ENCODE data around the gene MLH3. TPM values are rescaled to one million over a fixed set of nuclear protein-coding genes. Genes with fewer than 3 reads are reported as not detected.
A peak's percentile ranks its signal among the peaks of the same experiment; 100 is the strongest.

MLH3 gene
- total and polyA plus RNA-seq, 2 of the 13 experiments (the other 11 are each of a cell fraction or from before 2014, with no cell fraction given): 14.4 to 24.8 TPM

DNA sequence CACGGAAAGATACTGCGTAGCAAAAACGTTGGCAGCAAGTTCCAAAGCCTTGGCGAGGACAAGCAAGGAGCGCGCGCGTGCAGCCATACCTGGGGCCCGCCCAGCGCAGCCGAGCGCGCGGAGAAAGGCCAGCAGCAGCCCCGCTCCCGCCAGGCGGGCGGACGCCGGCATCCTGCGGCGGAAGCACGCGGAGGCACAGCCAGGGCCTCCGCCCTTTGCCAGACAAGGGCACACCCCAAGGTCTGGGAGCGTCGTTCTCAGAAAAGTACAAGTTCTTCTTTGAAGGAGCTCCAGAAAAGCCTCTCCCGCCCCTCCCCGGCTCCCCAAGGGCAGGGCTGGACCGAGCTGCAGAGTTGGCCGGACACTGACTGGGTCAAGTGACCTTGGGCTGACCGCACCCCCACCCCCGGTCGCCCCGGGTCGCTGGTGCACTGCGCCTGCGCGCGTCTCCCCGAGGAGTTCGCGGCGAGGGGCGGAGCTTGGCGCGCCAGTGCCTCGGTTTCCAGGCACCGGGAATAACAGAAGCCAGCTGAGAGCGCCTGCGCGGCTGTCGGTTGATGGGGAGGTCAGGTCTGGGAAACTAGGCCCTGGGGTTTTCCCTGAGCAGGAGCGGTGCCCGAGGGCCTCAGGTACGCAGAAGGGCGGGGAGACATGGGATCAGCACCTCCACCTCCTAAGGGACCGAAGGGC lies 18.0 kb upstream of the MLH3 start, which contains the start of gene ZC2HC1C (continued):
- TF ChIP-seq, protein P1, sequence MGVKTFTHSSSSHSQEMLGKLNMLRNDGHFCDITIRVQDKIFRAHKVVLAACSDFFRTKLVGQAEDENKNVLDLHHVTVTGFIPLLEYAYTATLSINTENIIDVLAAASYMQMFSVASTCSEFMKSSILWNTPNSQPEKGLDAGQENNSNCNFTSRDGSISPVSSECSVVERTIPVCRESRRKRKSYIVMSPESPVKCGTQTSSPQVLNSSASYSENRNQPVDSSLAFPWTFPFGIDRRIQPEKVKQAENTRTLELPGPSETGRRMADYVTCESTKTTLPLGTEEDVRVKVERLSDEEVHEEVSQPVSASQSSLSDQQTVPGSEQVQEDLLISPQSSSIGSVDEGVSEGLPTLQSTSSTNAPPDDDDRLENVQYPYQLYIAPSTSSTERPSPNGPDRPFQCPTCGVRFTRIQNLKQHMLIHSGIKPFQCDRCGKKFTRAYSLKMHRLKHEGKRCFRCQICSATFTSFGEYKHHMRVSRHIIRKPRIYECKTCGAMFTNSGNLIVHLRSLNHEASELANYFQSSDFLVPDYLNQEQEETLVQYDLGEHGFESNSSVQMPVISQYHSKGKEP (CRISPR knock-in tag; IDR thresholded peaks at IDR 0.05): no peak
- peak; percentile 72; the same call in 1 of the 2 replicates for TF ChIP-seq GLI4 (CRISPR knock-in tag; IDR thresholded peaks at IDR 0.05; ENCODE audit: borderline replicate concordance)
- no peak for TF ChIP-seq ZNF512B (CRISPR knock-in tag; IDR thresholded peaks at IDR 0.05; ENCODE audit: borderline replicate concordance)
- no peak for TF ChIP-seq ZBTB40 (IDR thresholded peaks at IDR 0.05)
- TF ChIP-seq ZBTB40 (CRISPR knock-in tag; IDR thresholded peaks at IDR 0.05): peak; percentile 24; the same call in 1 of the 2 replicates
- TF ChIP-seq HNRNPUL1 (IDR thresholded peaks at IDR 0.05; ENCODE audit: low read depth, low read length): no peak
- TF ChIP-seq KLF11 (CRISPR knock-in tag; IDR thresholded peaks at IDR 0.05): no peak
- peak; percentile 93 for TF ChIP-seq MYC (CRISPR knock-in tag; IDR thresholded peaks at IDR 0.05; ENCODE audit: borderline replicate concordance)
- TF ChIP-seq POLR2AphosphoS2 (IDR thresholded peaks at IDR 0.05; ENCODE audit: low read depth, low read length): no peak; the same call in 1 of the 2 replicates
- TF ChIP-seq PRDM10 (CRISPR knock-in tag; IDR thresholded peaks at IDR 0.05; ENCODE audit: low read depth): peak; percentile 46; the same call in 1 of the 2 replicates
- no peak; the same call in 1 of the 2 replicates for TF ChIP-seq ZNF543 (CRISPR knock-in tag; IDR thresholded peaks at IDR 0.05)

All from HepG2 (cell line).